HS-5 (cell line): ENCODE data around the gene MICAL1.

Source experiments
- DNase-seq: peaks from one replicate; pipeline ENCODE4 v3.0.0-alpha.2; 2012; ENCODE audit warnings: low read depth

The MICAL1 gene

GRCh38 chr6:109453594-109454495 lies 1.7 kb downstream of the MICAL1 start:
- DNase-seq: no peak

- DNase-seq: no peak
Observed at GRCh38 chr6:109453156-109453555, 2.4 kb downstream of the MICAL1 start.

GRCh38 chr6:109452181-109452580 lies 3.4 kb downstream of the MICAL1 start:
- DNase-seq: no peak

GRCh38 chr6:109451376-109451775 lies 4.2 kb downstream of the MICAL1 start:
- DNase-seq: no peak

GRCh38 chr6:109450801-109451200 lies 4.8 kb downstream of the MICAL1 start:
- DNase-seq: no peak

- DNase-seq: no peak
Observed at GRCh38 chr6:109449795-109450673, 5.5 kb downstream of the MICAL1 start.

GRCh38 chr6:109449064-109449794 lies 6.3 kb downstream of the MICAL1 start:
- DNase-seq: no peak

- DNase-seq: no peak
Observed at GRCh38 chr6:109448615-109449014, 7.0 kb downstream of the MICAL1 start.

- no peak for DNase-seq
Observed at GRCh38 chr6:109447878-109448555, 7.6 kb downstream of the MICAL1 start.

- no peak for DNase-seq
Observed at GRCh38 chr6:109447087-109447486, 8.5 kb downstream of the MICAL1 start.

- no peak for DNase-seq
Observed at GRCh38 chr6:109446541-109446940, 9.0 kb downstream of the MICAL1 start.

- no peak for DNase-seq
Observed at GRCh38 chr6:109446072-109446471, 9.5 kb downstream of the MICAL1 start.

GRCh38 chr6:109445382-109445781 lies 10.2 kb downstream of the MICAL1 start:
- DNase-seq: no peak

- DNase-seq: no peak
Observed at GRCh38 chr6:109443425-109443950, 12.1 kb downstream of the MICAL1 start.

GRCh38 chr6:109442393-109442924 lies 13.1 kb downstream of the MICAL1 start:
- no peak for DNase-seq

- no peak for DNase-seq
Observed at GRCh38 chr6:109441069-109441816, 14.3 kb downstream of the MICAL1 start.

- DNase-seq: peak; percentile 39
Observed at GRCh38 chr6:109440331-109441068, 15.1 kb downstream of the MICAL1 start, which contains the start of the genes PPIL6 and SMPD2. Gene PPIL6, minus strand, starts transcription at chr6:109440628. Its CDS starts 38 bp downstream, at chr6:109440590. Gene SMPD2, plus strand, starts transcription at chr6:109440724. Its CDS starts 398 bp downstream, at chr6:109441122.

- DNase-seq: no peak
Observed at GRCh38 chr6:109436041-109436440, 19.5 kb downstream of the MICAL1 start.

- no peak for DNase-seq
Observed at GRCh38 chr6:109434456-109434855, 21.1 kb downstream of the MICAL1 start.
